SK-N-MC (cell line): ENCODE measurements around the gene MITD1.

Source experiments
- EZH2 ChIP-seq: fragments of 200-600 bp; sonication (generic); IDR thresholded peaks from one replicate; pipeline ENCODE4 v1.6.1; 2017; ENCODE audit warnings: antibody characterized with exemption
- POLR2AphosphoS5 ChIP-seq: IDR thresholded peaks from 2 replicates; pipeline ENCODE4 v1.6.1; 2012; ENCODE audit warnings: mild to moderate bottlenecking, low read depth, low read length, borderline replicate concordance

DNA sequence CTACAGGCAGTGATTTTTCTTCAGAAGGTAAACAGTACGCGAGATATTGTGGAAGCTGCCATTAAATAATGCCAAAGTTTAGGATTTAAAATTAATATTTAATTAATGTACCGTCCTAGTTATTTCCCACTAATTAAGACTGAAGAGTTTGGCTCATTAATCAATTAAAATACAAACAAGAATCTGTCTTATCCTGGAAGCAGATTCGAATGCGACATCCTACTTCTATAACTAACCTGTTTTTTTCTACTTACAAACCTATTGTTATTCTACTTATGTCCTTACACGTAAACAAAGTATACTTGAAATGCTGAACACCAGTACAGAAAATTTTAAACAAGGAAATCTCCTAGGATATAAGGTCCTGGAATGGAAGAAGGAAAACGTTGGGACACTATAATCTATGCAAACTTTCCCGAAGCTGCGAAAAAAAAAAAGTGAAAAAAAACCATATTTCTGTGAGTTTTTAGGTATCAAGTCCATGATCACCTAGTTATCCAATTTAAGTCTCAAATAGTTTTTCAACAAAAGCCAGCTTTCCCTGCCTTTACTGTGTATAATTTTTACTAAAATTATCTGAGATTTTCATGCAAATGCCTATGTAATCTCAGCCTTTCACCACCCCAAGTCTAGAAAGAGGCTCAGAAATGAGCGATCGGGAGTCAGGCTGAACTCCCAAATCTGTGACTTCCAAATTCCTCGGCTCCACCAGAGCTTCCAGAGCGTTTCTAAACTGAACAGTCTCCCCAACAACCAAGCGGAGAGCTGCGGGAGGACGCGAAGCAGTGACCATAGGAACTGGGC, 40.6 kb downstream of the MITD1 start:
- TF ChIP-seq EZH2 (no peak), POLR2AphosphoS5 (no peak)
